ENCODE measurements around the gene ATP8B3.

Gene ATP8B3

DNA sequence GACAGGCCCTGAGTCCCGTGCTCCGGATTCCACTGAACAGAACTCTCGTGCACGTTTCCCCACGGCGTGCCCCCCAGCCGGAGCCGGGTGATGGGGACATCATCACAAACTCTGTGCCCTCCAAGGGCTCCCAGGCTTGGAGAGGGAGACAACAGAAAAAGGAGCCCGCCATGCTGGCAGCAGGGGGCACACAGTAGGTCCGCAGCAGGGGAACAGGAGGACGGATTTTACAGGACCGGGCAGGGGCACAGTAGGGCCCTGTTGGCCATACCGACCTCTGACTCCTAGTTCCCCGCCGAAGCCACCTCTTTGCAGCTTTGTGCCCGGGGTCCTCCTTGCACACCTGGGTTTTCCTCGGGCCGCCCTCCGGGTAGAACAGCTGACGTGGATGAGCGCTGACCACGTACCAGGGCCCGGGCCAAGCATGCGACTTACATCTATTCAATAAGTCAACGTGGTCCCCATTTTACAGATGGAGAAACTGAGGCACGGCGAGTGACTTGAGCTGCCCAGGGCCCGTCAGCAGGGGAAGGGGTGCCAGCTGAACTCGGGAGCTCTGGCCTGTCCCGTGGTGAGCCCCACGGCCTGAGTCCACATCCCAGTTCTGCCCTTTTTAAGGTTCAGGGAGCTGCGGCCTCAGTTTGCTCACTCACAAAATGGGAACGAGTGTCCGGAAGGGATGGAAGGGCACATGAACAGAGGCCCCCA lies 68.9 kb downstream of the ATP8B3 start:
- DNase-seq, result no peak

DNA sequence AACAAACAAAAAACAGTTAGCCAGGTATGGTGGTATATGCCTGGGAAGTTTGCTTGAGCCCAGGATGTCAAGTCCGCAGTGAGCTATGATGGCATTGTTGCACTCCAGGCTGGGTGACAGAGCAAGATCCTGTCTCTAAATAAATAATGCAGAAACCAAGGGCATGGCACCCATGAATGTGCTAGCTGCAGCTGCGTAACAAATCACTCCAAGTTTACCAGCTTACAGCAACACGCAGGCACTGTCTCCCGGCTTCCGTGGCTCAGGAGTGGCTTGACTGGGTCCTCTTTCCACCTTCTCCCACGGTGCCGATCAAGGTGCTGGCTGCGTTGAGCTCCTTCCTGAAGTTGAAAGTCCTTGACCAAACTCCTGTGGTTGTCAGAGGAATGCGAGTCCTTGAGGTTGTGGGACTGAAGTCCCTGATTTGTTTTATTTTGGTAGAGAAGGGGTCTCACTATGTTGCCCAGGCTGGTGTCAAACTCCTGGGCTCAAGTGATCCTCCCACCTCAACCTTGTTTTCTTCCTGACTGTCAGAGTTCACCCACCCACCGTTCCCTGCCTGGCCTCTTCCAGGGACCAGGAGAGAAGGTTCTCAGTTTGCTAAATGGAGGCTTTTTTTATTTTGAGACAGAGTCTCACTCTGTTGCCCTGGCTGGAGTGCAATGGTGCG lies 72.0 kb downstream of the ATP8B3 start:
- DNase-seq, result no peak

DNA sequence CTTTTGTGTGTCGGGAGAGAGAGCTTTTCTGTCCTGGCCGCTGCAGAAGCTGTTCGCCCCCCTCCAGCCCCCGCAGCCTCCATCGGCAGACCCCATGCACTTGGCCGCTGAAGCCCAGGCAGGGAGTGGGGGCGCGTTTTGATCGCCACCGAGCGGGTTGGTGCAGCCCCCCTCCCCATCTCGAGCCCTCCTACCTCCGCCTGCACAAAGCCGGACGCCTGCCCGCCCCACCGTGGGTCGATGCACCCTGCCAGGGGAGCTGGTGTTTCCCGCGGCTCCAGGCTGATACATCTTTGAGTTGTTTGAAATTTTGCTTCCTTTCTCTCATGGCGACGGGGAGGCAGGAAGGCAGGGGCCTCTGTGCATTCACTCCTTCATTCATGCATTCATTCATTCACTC lies 75.1 kb downstream of the ATP8B3 start:
- no peak for DNase-seq

DNA sequence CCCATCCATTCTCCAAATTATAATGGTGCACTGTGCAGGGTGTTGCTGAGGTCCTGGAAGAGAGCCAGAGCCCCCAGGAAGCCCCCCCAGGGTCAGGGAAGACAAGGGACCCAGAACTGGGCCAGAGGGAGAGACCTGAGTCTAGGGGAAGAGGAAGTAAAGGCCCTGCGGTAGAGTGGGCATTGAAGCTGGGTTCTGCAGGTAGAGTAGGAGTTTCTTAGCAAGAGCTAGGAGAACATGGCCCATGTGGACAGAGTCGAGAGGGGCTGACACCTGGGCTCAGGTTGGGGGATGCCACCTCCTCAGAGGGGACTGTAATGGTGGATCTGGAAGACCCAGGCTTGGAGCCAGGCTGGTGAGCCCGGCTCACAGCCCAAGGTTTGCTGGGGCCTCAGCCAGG lies 75.8 kb downstream of the ATP8B3 start:
- DNase-seq, result no peak

DNA sequence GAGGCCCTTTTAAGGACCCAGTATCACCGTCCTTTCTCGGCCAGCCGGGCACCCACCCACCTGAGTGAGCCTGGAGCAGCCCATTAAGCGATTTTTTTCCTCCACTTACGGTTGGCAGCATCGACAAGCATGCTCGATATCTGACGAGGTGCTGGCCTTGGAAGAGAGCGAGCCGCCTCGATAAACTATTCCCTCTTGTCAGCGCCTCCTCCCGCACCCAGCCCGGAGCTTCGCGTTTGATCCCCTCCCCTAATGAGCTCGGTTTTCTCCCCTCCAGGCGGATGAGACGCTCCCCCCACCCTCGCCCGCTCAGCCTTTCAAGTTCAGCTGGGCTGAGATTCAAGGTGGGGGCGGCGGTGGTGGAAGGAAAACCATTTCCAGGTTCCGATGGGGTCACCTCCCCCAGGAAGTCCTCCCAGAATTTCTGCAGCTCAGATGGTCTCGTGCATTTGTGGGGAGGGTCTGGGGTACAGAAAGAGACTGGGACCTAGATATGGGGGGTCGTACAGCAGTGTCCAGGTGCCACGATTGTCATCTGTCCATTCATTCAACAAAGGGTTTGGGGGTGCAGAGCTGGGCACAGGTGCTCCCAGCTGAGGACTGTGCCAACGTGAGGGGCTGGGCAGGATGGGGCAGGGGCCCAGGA lies 77.6 kb downstream of the ATP8B3 start:
- no peak for DNase-seq

Data from NCI-H2081 treated with DMSO at 0.1 percent for 48 hours (cell line).